HPDE6-E6E7 (cell line): Measurements from ENCODE around the gene GDF2.

ENCODE experiments used
- DNase-seq: peaks from one replicate; pipeline ENCODE4 v3.0.0; 2011; ENCODE audit warnings: missing footprints; ENCODE audit errors: extremely low spot score

Gene GDF2

GRCh38 chr10:47322300-47323061 is at the start of gene GDF2:
TSS of gene GDF2 (plus strand) at chr10:47322454. CDS start at chr10:47322669, 215 bp downstream.
- DNase-seq = no peak

GRCh38 chr10:47276071-47276470 is 46.2 kb upstream of the GDF2 start:
- no peak for DNase-seq

GRCh38 chr10:47276576-47277351 is 45.5 kb upstream of the GDF2 start:
- DNase-seq = no peak

GRCh38 chr10:47277352-47278151 is 44.7 kb upstream of the GDF2 start:
- peak; percentile 20 for DNase-seq

GRCh38 chr10:47278152-47278473 is 44.1 kb upstream of the GDF2 start:
- DNase-seq = no peak

GRCh38 chr10:47278720-47279119 is 43.5 kb upstream of the GDF2 start:
- DNase-seq = no peak

- no peak for DNase-seq
These were observed 43.0 kb upstream of the GDF2 start for GRCh38 chr10:47279276-47279675.

- DNase-seq = no peak
These were observed 40.1 kb upstream of the GDF2 start for GRCh38 chr10:47282005-47282656.

GRCh38 chr10:47282657-47283018 is 39.6 kb upstream of the GDF2 start:
- no peak for DNase-seq

- no peak for DNase-seq
These were observed 39.1 kb upstream of the GDF2 start for GRCh38 chr10:47283101-47283630.

- no peak for DNase-seq
These were observed 38.4 kb upstream of the GDF2 start for GRCh38 chr10:47283848-47284247.

GRCh38 chr10:47285381-47286115 is 36.7 kb upstream of the GDF2 start:
- DNase-seq = no peak

GRCh38 chr10:47286116-47286505 is 36.1 kb upstream of the GDF2 start:
- DNase-seq = no peak

GRCh38 chr10:47286591-47287315 is 35.5 kb upstream of the GDF2 start:
- DNase-seq = no peak

- DNase-seq = no peak
These were observed 34.9 kb upstream of the GDF2 start for GRCh38 chr10:47287365-47287802.

- DNase-seq = no peak
These were observed 34.4 kb upstream of the GDF2 start for GRCh38 chr10:47287805-47288204.

- no peak for DNase-seq
These were observed 34.0 kb upstream of the GDF2 start for GRCh38 chr10:47288236-47288635.

- DNase-seq = no peak
These were observed 33.2 kb upstream of the GDF2 start for GRCh38 chr10:47288916-47289495.

GRCh38 chr10:47289921-47290320 is 32.3 kb upstream of the GDF2 start:
- no peak for DNase-seq

- DNase-seq = no peak
These were observed 31.9 kb upstream of the GDF2 start for GRCh38 chr10:47290338-47290737.
